Astrocyte of the spinal cord (primary cell): ENCODE measurements around the gene FRMD3.

Experiments used
- DNase-seq: peaks from one replicate; pipeline ENCODE4 v3.0.0; 2011; ENCODE audit warnings: low read depth, low spot score
- H3K4me3 ChIP-seq: 2 replicates; pipeline ENCODE4 v1.5.1; 2011; ENCODE audit warnings: low read depth, mild to moderate bottlenecking, low read length, moderate library complexity
- CTCF ChIP-seq: IDR thresholded peaks from 2 replicates; pipeline ENCODE4 v1.5.1; 2012; ENCODE audit warnings: low read depth, mild to moderate bottlenecking, low read length, inconsistent platforms
- in situ Hi-C: cut with HindIII; loops from 2 replicates; pipeline ENCODE4 v1.10.0; 2017; ENCODE audit warnings: low sequenced_read_pairs

The FRMD3 gene

GRCh38 chr9:83199832-83200231 is 338.4 kb downstream of the FRMD3 start:
- in situ Hi-C loops: no loop called here
- H3K4me3 ChIP-seq: no peak overlapping the region
- TF ChIP-seq CTCF: no peak
- DNase-seq: no peak

- DNase-seq: peak; percentile 60
- in situ Hi-C loops: no loop called here
- TF ChIP-seq CTCF: peak; percentile 76
- H3K4me3 ChIP-seq: no peak overlapping the region
These were observed 339.0 kb downstream of the FRMD3 start for GRCh38 chr9:83199240-83199639.

GRCh38 chr9:83198371-83198770 is 339.8 kb downstream of the FRMD3 start:
- TF ChIP-seq CTCF: no peak
- no peak for DNase-seq
- in situ Hi-C loops: no loop called here
- no peak overlapping the region for H3K4me3 ChIP-seq

- in situ Hi-C loops: no loop called here
- no peak overlapping the region for H3K4me3 ChIP-seq
- no peak for DNase-seq
- TF ChIP-seq CTCF: no peak
These were observed 340.6 kb downstream of the FRMD3 start for GRCh38 chr9:83197591-83197990.

- DNase-seq: peak; percentile 12
- TF ChIP-seq CTCF: no peak
- H3K4me3 ChIP-seq: no peak overlapping the region
- in situ Hi-C loops: no loop called here
These were observed 341.3 kb downstream of the FRMD3 start for GRCh38 chr9:83196946-83197345.
